Activated naive CD4-positive, alpha-beta T cell treated with anti-CD3 and anti-CD28 coated beads, Interleukin-2, amount 50 U/mL, for 24 hours (primary cell): ENCODE measurements around the gene ESPL1.

Source experiments
- H3K27ac Mint-ChIP-seq: one replicate; pipeline ENCODE4 v1.8.0; 2021; ENCODE audit warnings: mild to moderate bottlenecking, mixed read lengths
- H3K27me3 Mint-ChIP-seq: one replicate; pipeline ENCODE4 v1.8.0; 2021; ENCODE audit warnings: mixed read lengths
- H3K36me3 Mint-ChIP-seq: one replicate; pipeline ENCODE4 v1.8.0; 2021; ENCODE audit warnings: mixed read lengths
- H3K4me1 Mint-ChIP-seq: one replicate; pipeline ENCODE4 v1.8.0; 2021; ENCODE audit warnings: mixed read lengths
- H3K4me3 Mint-ChIP-seq: one replicate; pipeline ENCODE4 v1.8.0; 2021; ENCODE audit warnings: mild to moderate bottlenecking, mixed read lengths
- H3K9me3 Mint-ChIP-seq: one replicate; pipeline ENCODE4 v1.8.0; 2021; ENCODE audit warnings: mixed read lengths

The ESPL1 gene

DNA sequence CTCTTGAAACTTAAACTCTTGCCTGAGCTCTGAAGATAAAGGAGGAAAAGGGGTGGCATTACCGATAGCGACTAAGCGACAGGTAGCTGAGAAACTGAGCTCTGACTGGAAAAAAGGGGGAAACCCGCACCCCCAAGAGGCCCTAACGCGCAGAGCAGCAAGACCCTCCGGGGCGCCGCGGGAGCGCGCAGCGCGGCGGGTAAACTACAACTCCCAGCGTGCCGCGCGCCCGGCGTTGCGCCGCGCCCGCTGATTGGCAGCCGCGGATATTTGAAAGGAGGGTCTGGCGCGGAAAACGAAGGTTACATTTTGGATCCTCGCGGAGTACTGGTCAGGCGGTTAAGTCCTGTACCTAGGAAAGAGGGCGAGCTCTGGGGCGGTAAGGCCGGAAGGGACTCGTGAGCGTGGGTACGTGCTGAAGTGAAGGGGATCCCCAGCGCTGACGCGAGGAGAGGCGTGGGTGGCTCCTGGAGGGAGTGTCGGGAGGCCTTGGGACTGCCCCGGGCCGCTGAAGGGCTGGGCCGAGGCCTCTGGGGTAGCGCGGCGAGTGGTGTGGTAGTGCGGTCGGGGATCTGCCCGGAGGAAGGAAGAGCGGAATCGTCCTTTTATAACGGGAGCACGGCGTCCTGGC, at the start of gene ESPL1:
Gene ESPL1 (plus strand): TSS at position 301 of the 631 bp plus-strand sequence. CDS start 468 bp downstream, outside the sequence.
- Mint-ChIP-seq H3K4me1 (peaks cover 25% of the 10 kb centered on the region), H3K4me3 (peak within 1 kb of the TSS; percentile 99), H3K27me3 (no peaks in the 10 kb centered on the region), H3K36me3 (no peaks in the 10 kb centered on the region), H3K27ac (peak within 1 kb of the TSS; percentile 94), H3K9me3 (no peaks in the 10 kb centered on the region)

DNA sequence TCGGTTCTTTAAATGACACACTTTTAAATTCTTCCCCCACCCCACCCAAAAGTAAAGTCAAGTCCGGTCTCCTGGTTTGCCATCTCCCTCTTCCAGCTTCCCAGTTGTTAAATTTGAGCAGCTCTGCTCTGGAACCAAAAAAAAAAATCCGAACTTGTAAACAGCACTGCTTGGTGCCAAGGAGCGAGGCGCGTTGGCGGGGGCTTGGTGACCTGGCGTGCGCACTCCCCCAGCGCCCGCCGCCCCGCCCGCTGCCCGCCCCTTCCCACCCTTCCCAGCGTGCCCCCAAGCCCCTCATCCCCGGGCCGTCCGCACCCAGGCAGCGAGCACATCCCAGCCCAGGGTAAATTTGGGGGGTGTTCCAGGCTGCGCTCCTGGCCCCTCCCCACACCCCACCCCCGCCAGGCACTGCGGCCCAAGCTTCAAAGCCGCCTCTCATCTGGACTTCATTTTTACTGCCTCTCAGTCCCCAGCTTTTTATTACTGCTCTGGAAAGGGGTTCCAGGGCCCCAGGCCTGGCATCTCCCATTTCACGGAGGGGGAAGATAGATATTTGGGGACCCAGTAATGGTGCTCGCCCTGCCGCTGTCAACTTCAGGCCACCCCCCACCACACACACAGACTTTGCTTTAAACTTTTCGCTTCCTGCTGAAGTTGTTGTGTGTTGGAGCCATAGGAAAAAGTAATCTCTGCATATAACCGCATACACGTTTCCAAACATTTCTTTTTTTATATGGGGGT, 49.4 kb upstream of the ESPL1 start:
- H3K9me3 Mint-ChIP-seq = no peaks in the 10 kb centered on the region
- peak overlapping the region; percentile 95 for H3K4me3 Mint-ChIP-seq
- peaks cover 80% of the 10 kb centered on the region for H3K4me1 Mint-ChIP-seq
- no peaks in the 10 kb centered on the region for H3K36me3 Mint-ChIP-seq
- H3K27me3 Mint-ChIP-seq = no peaks in the 10 kb centered on the region
- H3K27ac Mint-ChIP-seq = peak overlapping the region; percentile 96

DNA sequence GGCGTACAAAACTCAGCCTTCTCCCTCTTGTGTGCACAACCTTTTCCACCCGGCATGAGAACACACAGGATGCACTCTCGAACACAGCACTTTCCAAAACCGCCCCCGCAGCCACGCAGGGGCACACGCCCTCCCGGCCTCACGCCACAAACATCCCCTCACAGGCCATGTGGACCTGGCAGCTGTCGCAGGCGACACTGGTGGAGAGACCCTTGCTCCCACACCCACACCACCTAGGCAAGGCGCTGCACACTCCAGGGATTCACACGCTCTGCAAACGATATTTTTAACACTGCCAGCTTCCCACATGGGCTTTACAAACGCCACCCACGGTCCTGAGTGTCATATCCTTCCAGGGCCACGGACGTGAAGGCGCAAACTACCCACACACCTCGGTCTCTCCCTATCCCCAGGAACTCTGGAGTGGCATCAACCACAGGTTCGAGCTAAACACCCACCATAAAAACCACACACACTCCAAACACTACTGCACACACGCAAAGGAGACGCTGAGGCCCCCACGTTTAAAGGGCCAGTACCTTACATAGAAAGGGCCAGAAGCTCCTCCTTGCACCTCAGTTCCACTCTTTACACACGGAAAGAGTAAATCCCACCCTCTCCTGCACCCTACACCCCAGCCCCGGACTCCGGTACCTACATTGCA, 48.7 kb upstream of the ESPL1 start:
- peak overlapping the region; percentile 95 for H3K4me3 Mint-ChIP-seq
- H3K36me3 Mint-ChIP-seq = no peaks in the 10 kb centered on the region

DNA sequence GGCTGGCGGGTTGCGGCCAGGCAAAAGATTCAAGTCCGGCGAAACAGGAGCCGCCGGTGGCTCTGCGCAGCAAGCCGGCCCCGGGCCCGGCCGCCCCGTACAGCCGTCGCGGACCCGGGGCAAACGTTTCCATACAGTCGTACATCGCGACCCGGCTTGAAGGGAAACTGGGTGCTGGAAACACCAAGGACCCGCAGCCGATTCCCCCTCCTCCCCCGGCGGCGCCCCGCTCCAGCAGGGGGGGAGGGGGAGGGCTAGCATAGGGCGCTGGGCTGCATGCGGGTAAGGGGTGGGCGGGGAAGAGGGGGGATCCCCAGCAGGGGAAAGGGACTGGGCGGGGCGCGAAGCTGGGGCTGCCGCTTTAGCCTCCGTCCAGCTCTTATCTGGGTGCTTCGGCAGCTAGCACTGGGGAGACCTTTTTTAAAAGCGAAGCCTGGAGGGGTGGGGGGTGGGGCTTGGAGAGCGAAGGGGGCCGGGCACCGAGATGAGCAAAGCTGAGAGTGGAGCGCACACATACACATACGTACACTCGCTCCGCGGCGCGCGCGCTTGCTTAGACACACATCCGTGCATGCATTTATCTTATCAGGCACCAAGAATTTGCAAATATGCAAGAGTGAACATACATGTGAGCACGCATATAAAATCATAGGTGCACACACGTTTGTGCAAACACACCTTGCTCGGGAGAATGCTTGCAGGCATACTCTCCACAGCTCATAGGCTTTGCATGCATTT, 48.0 kb upstream of the ESPL1 start:
- Mint-ChIP-seq H3K36me3 (no peaks in the 10 kb centered on the region), H3K27ac (peak overlapping the region; percentile 96), H3K4me1 (peaks cover 82% of the 10 kb centered on the region), H3K4me3 (peak overlapping the region; percentile 95), H3K9me3 (no peaks in the 10 kb centered on the region), H3K27me3 (no peaks in the 10 kb centered on the region)

More for the DNA sequence above, 48.7 kb upstream of the ESPL1 start:
- H3K9me3 Mint-ChIP-seq = no peaks in the 10 kb centered on the region
- peak overlapping the region; percentile 96 for H3K27ac Mint-ChIP-seq
- H3K27me3 Mint-ChIP-seq = no peaks in the 10 kb centered on the region
- H3K4me1 Mint-ChIP-seq = peaks cover 80% of the 10 kb centered on the region

DNA sequence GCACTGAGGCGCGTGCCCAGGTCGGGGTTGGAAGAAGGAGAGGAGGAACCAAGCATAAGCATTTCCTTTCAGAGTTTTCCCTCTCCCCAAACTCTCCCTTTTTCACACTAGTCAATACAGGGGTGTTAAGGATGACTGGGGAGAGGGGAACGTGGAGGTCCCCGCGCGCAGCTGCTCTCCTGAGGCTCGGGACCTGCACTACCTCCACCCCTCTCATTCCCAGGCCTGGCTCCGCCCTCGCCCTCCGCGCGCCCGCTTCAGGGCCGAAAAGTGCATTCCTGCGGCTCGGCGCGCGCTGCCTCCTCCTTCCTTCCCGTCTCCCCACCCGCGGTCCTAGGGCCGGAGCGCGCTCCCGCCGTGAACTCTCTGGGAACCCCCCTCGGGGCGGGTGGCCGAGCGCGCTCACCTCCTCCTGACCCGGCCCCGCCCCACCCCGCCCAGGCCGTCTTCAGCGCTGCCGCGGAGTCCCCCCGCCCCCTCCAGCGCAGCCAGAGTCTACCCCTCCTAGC, 47.4 kb upstream of the ESPL1 start:
- Mint-ChIP-seq H3K4me3 (peak overlapping the region; percentile 90), H3K4me1 (peaks cover 83% of the 10 kb centered on the region), H3K9me3 (no peaks in the 10 kb centered on the region), H3K27me3 (no peaks in the 10 kb centered on the region), H3K27ac (peak overlapping the region; percentile 96), H3K36me3 (no peaks in the 10 kb centered on the region)

DNA sequence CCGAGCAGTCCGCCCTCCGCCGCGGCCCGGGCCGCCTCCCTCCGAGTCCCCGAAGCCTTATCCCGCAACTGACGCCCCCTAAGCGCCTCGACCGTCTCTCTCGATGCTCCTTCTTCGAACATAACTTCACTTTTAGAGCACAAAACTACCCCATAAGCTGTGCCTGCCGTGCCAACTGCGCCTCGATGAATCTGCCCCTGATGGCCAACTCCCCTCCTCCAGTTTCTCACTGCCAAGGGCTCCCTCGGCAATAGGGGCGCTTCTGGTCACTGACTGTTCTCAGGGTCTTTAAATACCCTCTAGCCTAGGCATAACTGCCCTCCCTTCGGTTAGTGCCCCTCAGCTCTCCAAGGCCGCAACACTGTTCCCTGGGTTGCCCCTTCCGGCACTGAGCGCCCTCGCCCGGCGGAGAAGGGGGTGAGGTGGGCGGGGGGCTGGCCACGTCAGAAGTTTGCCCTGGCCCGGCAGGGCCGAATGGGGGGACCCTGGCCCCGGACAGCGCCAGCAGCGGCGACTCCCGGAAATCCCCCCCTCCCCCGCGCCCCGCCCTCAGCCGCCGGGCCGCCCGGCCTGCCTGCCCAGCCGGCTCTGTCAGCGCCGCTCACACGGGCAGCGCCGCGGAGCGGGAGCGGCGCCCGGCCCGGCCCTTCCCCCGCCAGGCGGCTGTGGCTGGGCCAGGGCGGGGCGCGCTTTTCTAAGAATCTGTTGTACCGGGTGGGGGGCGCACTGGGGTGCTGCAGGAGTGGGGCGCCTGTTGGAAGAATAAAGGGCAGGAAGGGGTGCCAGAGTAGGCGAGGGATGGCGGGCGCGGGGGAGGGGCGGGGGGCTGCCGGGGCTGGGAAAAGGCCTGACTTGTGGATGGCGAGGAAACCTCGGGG, 46.7 kb upstream of the ESPL1 start:
- Mint-ChIP-seq H3K4me1 (peaks cover 80% of the 10 kb centered on the region), H3K27ac (peak overlapping the region; percentile 96), H3K27me3 (no peaks in the 10 kb centered on the region), H3K9me3 (no peaks in the 10 kb centered on the region), H3K4me3 (peak overlapping the region; percentile 90), H3K36me3 (no peaks in the 10 kb centered on the region)

DNA sequence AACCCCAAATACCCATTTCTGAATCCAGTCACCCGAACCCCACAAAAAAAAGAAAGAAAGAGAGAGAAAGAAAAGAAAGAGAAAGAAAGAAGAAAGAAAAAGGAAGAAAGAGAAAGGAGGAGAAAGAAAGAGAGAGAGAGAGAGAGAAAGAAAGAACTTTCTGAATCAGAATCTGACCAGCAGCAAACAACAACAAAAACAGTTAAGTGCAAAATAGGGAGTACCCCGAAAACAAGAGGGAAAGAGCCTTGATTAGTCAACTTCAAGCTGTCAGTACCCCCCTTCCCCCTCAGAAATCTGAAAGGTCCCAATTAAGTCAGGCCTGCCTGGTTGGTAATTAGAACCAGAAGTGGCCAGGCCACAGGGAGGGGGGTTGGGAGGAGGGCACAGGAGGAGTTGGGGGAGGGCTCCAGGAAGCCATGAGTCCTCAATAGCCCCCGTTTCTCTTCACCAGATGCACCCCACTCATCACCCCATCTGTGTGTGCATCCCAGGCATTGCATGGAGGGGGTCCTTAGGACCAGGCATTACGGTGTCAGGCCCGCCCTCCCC, 45.9 kb upstream of the ESPL1 start:
- Mint-ChIP-seq H3K4me1 (peaks cover 77% of the 10 kb centered on the region), H3K4me3 (peak overlapping the region; percentile 79), H3K27me3 (no peaks in the 10 kb centered on the region), H3K9me3 (no peaks in the 10 kb centered on the region), H3K27ac (peak overlapping the region; percentile 79), H3K36me3 (no peaks in the 10 kb centered on the region)

DNA sequence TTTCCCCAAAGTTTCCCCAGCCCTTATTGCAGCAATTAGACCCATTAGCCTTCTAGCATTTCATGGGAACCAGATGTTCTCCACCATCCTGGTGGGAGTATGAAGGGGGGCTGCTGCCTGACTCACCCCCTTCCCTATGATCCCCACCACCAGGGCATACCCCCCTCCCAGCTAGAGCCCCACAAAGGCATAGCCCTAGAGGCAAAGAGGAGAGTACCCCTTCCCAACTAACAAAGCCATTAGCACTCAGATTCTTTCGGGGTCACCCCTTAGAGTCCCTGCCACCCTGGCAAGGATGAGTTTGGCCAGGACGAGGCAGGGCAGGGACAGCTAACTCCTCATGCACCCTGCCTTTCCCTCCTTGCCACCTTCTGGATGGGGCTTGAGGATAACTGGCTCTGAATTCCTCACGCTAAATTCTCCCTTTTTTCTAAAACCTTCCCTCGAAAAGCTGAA, 45.3 kb upstream of the ESPL1 start:
- no peaks in the 10 kb centered on the region for H3K27me3 Mint-ChIP-seq
- no peaks in the 10 kb centered on the region for H3K9me3 Mint-ChIP-seq
- H3K4me3 Mint-ChIP-seq = peak overlapping the region; percentile 68
- peak overlapping the region; percentile 41 for H3K27ac Mint-ChIP-seq
- peaks cover 72% of the 10 kb centered on the region for H3K4me1 Mint-ChIP-seq
- no peaks in the 10 kb centered on the region for H3K36me3 Mint-ChIP-seq

DNA sequence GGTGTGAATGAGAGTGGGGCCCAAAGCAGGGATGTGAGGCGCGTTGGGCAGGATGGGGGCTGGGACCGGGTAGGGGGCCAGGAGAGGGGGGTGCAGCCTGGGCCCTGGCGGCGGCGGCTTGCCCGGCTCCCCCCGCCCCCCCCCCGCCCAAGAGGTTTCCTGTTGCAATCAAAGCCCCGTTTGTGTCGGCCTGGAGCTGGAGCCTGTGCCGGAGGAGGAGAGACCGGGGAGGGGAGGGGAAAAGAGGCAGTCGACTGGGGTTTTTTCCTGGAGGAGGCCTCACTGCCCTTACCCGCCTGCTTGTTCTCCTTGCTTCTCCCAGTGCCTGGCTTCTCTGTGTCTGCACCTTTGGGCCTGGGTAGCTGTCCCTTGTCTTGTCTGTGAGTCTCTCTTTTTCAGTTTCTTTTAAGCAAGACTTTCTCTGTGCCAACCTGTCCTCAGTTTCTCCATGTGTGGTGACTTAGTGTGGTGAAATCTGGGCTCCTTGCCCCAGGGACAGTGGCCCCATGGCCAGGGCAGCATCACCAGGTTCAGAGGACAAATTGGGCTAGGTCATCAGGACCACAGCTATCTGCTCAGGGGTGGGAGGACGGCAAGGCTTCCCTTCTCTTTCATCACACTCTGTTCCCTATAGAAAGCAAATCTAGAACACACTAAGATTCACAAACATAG, 44.6 kb upstream of the ESPL1 start:
- Mint-ChIP-seq H3K9me3 (no peaks in the 10 kb centered on the region), H3K27ac (peak overlapping the region; percentile 14), H3K36me3 (no peaks in the 10 kb centered on the region), H3K27me3 (no peaks in the 10 kb centered on the region), H3K4me3 (peak overlapping the region; percentile 53), H3K4me1 (peaks cover 69% of the 10 kb centered on the region)

DNA sequence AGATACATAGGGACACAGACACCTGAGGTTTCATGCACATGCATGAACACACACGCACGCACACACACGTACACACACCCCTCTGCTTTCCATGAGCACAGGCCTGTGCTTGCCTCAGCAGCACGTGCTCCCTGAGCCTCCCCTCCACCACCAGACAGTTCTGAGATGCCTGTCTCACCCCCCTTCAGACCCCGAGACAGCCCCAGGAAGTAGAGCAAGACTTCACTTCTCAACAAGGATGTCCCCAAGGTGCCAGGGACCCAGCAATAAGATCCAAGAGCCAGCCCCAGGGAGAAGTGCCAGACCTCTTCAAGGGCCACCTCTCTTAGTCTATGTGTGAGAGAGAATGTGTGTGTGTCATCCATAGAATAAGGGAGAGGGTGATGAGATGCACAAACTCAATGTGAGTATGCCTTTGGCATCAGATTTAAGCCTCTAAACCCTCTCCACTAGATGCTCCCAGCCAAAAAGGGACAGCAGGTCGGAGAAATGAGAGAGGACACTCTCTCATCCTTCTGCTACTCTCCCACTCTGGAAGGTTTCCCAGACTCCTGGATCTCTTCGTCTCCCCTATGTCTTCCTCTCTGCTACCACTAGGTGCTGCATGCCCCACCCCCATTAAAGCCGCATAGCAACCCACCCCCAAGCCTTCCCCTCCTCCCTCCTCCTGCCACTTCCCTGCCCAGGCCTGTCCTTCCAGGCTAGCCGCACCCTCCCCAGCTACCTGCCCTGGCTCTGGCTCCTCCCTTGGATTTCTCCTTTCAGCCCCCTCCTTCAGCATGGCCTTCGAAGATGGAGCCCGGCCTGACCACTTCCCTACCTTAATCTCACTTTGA, 43.8 kb upstream of the ESPL1 start:
- H3K27me3 Mint-ChIP-seq = no peaks in the 10 kb centered on the region
- peaks cover 65% of the 10 kb centered on the region for H3K4me1 Mint-ChIP-seq
- peak overlapping the region; percentile 71 for H3K27ac Mint-ChIP-seq
- H3K9me3 Mint-ChIP-seq = no peaks in the 10 kb centered on the region
- peak overlapping the region; percentile 53 for H3K4me3 Mint-ChIP-seq
- H3K36me3 Mint-ChIP-seq = no peaks in the 10 kb centered on the region

DNA sequence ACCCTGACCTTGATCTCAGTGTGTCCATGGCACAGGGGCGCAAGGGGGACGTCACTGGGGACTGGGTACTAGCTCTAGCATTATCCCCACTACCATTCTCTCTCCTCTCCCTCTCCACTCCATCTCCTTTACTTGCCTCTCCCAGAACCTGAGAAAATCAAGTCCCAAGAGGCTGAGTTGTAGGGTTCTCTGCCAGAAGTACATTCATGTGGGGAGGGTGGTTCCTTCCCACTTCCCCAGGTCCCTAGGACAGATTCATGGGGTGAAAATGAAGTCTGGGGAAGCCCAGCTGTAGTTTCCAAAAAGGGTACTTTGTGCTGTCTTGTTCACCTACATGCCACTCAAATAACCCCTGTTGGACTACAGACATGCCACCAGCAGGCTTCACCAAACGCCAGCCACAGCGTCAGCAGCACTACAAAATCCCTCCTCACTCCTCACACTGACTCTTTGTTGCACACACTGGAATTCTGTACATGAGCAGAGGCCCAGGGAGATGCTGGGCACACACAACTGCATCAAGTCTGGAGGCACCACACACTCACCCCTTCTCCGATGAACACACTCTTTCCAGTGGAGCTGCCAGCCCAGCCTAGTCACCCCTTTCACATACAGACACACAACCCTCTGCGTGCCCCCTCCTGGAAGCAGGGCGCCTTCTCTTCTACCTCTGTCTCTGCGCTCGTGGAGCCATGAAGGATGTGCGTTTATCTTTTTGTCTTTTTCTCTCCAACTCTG, 43.0 kb upstream of the ESPL1 start:
- Mint-ChIP-seq H3K9me3 (no peaks in the 10 kb centered on the region), H3K4me1 (peaks cover 68% of the 10 kb centered on the region), H3K27me3 (no peaks in the 10 kb centered on the region), H3K36me3 (no peaks in the 10 kb centered on the region), H3K27ac (peak overlapping the region; percentile 71), H3K4me3 (peak overlapping the region; percentile 3)

DNA sequence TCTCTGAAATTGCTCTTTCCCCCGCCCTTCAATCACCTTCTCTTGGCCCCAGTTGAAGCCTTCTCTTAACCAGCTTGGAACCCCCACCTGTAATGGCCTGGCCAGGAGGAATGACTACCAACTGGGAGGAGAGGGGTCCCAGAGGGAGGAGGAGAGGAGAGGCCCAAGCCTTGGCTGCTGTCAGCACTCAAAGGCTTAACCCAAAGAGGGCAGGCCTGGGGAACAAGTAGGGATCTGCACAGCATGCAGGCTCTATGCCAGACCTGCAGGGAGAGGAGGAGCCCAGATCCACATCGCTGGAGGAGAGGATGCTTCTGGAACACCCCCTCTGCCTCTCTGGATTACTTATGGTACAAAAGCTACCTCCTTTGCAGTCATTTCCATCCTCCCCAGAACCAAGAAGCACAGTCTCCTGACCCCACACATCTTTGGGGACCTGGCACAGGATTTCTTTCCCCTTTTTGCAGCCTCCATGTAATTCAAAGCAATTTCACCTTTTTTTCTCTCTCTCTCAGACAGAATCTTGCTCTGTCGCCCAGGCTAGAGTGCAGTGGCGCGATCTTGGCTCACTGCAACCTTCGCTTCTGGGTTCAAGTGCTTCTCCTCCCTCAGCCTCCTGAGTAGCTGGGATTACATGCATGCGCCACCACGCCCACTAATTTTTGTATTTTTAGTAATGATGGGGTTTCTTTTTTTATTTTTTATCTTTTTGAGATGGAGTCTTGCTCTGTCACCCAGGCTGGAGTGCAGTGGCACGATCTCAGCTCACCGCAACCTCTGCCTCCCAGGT, 42.3 kb upstream of the ESPL1 start:
- Mint-ChIP-seq H3K4me1 (peaks cover 71% of the 10 kb centered on the region), H3K4me3 (no peak overlapping the region), H3K27me3 (no peaks in the 10 kb centered on the region)

More for the DNA sequence above, 42.3 kb upstream of the ESPL1 start:
- H3K27ac Mint-ChIP-seq = peak overlapping the region; percentile 60
- H3K9me3 Mint-ChIP-seq = no peaks in the 10 kb centered on the region
- H3K36me3 Mint-ChIP-seq = no peaks in the 10 kb centered on the region
